GM21381 (cell line): Measurements from ENCODE around the gene GORASP1.
A peak's percentile ranks its signal among the peaks of the same experiment; 100 is the strongest.

Experiments used
- ATAC-seq: cut with Tn5 transposase; IDR thresholded peaks from one replicate; pipeline ENCODE4 v1.9.1; 2021; ENCODE audit warnings: mild to moderate bottlenecking, moderate library complexity; ENCODE audit not compliant: unreplicated experiment

The GORASP1 gene

DNA sequence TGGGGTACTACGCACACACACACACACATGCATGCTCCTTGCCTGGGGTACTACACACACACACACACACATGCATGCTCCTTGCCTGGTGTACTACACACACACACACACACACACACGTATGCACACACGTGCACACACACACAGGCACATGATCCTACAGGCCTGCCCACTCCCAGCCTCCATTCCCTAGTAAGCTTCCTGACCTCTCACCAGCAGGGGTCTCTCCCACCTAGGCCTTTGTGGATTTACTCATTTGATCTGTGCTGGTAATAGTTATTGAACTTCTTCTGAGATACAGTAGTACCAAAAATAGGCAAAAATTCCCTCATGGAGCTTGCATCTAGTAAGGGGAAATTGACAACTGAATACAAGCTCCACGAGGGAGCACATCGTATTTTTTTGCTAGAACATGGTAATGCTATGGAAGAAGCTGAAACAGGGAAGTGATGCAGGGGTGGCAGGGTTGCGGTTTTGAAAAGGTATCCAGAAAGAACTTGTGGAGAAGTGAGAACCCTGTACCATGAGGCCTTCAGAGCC is 19.2 kb upstream of the GORASP1 start:
- no peak for ATAC-seq

DNA sequence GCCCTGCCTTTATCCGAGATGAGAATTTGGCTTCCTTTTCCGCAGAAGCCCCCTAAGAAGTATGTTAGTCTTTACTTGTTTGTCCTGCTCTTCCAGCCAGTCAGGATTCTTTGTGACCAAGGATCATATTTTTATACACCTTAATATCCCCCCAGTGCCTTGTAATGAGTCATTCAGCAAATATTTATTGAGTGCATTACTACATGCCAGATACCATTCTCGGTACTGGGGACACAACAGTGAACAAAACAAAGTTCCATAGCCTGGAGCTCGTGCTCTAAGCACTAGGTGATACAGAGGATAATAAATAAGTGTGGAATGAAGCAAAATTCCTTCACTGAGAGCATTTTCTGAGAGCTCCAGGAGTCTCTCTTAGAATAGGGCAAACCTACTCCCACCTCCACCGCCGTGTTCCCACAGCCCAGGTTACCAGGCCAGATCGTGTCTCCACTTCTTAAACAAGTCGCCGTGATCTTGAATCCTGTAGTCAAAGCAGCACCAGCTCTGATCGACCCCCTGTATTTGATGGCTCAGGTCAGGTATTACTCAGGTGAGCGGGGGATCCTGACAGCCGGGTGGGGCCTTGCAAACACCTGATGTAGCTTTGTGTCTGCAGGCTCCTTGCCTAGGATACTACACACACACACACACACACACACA is 18.5 kb upstream of the GORASP1 start:
- no peak for ATAC-seq

DNA sequence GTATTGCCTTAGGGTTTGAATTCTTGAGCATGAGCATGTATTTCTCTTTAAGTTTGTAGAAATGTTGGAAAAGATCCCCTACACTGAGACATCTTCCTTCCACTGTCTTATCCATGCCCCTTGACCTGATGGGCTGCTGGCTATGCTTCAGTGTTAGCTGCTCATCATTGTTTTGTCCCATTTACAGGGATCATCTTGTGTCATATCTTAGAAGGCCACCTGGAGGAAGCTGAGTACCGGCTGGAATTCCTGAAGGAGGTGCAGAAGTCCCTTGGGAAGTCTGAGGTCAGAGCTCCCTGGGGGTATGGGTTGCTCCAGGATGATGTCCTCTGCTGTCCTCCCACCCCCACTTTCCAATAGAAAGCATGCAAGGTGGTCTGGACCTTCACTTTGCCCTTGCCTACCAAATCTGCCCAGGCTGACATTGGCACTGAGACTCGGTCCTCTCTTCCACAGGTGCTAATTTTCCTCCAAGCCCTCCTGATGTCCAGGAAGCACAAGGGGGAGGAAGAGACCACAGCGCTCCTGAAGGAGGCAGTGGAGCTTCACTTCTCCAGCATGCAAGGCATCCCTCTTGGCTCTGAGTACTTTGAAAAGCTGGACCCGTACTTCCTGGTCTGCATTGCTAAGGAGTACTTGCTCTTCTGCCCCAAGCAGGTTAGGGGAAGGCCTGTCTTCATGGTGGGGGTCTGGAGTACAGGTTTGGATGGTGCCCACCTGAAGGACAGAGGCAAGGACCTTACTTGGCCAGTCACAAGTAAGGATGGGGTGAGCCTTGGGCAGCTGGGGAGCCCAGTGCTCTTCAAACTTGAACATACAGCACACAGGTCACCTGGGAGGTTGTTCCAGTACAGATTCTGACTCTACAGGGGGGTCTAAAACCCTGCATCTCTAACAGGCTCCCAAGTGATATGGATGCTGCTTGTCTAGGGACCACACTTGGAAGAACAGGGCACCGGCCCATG is 17.7 kb upstream of the GORASP1 start:
- no peak for ATAC-seq

DNA sequence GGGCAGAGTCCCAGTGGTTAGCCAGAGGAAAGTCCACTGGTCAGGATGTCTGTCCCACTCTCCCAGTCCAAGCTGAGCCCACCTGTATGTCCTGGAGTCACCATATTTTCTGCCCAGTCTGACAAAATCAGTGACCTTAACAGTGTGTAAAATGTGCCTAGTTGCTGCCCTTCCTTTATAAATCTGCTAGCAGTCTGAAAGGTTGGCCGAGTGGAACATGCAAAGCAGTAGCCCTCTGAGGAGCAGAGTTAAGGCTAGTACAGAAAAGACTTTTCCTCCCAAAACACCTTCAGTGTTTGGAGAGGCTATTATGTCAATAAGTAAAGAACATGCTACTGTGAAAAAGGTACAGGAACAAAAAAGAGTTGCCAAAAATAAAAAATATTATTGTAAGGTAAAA is 15.4 kb upstream of the GORASP1 start:
- ATAC-seq: peak; percentile 51

DNA sequence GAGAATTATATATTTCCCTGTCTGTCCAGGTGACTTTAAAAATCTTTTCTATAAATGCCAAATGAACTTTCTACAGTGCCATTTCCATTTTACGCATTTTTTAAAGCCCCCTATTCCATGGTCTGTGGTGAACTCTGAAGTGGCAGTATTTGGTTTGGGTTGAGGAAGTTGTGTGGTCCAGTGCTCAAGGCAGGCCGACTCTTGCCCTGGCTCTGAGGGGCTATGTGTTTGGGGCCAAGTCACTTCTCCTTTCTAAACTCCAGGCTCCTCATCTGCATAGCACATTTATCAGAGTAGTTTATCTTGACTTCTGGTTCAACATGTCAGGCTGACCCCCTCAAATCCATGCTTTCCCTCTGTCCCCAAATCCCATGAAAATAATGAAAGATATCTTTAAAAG is 14.2 kb upstream of the GORASP1 start:
- ATAC-seq: no peak

DNA sequence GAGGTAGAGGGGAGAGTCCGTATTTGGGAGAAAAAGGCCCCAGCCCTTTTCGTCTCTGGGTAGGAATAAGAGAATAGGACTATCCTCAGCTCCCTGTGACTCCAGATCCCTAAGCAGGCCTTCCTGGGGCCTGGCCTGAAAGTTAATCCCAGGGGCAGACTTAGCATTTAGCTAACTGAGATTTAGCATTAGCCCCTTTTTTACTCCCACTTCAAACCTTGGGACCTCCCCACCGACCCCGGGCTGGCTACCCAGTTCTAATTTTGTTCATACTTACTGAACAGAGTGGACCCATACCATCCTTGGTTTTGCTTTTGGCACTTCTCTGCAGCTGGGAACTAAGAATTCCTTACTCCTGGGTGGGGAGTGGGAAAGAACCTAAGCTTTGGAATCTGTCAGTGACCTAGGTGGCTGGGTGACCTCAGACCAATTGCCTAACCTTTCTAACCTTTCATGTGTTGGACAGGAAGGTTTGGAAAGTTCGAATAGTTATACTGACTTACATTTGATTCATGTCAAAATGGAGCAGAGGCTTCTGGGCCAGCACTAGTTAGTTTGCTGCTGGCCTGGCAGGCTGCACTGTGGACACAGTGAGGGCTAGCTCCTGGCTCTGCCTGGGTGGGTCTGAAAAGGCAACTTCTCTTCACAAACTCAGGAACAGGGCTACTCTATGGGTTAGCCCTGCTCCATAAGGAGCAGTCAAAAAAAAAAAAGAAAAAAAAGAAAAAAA is 11.7 kb upstream of the GORASP1 start:
- no peak for ATAC-seq

DNA sequence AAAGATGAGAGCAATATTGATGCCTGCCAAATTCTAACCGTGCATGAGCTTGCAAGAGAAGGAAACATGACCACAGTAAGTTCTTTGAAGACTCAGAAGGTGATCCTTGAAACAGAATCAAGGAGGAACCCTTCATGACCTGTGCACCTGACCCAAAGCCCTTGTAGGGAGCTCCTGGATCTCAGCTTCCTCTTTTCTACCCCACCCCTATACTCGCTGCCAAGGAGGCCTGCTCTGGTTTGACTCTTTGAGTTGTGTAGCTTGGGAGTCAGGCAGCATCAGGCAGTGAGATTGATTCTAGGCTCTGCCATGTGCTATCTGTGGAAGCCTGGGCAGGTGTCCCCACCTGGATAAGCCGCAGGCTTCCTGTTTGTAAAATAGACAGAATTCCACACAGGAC is 10.7 kb upstream of the GORASP1 start:
- ATAC-seq: no peak

DNA sequence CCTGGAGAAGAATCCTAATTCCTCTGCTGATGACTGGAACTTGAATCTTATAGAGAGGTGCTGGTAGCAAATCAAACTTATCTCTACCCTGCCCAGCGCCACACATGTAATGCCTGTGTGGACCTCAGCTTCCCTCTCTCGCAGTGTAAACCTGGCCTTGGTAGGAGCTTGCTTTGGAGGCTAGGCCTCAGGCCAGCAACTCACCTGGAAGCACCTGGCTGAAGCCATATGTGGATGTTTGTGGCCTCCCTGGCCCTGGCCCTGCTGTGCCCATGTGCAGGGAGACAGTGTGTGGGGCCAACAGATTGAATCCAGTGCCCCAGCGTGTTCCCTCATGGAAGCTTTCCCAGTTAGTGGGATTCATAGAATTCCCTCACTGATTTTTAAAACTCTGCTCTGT is 8.4 kb upstream of the GORASP1 start:
- no peak for ATAC-seq

DNA sequence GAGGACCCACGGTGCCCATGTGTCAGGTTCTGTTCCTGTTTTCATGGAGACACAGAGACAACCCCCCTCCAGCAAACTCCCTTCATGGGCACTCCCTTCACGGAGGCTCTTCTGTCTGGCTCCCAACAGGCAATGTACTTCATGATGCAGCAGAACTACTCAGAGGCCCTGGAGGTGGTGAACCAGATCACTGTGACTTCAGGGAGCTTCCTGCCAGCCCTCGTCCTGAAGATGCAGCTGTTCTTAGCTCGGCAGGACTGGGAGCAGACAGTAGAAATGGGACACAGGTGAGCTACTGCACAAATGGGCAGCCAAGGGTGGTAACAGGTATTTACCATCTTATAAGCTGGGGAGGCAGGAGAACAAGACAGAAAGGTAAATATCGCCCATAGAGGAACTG is 7.0 kb upstream of the GORASP1 start:
- no peak for ATAC-seq

DNA sequence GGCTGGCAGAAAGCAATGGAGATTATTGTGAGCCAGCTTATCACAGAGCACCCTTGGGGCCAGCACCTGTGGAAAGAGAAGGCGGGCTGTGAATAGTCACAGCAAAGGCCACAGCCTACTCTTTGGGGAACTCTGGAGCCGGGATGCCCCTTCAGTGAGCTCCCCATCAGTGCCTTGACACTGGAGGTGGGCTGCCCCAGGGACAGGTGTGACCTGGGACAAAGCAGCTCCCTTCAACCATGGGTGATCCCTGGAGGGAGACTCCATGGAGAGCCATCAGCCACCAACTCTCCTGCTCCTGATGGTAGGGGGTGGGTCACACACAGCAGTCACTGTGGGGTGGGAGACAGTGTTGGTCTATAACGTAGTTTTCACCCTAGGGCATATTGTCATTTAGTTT is 5.9 kb upstream of the GORASP1 start:
- ATAC-seq: no peak

DNA sequence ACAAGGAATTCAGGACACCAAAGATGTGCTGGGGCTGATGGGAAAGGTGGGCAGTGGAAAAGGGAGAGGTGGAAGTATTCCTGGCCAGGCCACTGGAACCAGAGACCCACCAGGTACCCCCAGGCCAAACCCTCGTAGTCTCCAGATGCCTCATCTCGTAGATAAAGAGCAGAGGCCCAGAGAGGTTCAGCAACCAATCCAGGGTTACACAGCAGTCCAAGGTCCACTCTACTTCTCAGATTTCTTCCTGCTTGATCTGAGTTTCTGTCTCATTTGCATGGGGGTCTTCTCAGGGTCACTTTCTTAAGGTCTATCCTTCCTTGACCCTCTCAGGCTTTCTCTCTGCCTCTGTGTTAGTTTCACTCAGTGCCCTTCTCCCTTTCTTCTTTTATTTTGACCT is 5.1 kb upstream of the GORASP1 start:
- ATAC-seq: no peak

DNA sequence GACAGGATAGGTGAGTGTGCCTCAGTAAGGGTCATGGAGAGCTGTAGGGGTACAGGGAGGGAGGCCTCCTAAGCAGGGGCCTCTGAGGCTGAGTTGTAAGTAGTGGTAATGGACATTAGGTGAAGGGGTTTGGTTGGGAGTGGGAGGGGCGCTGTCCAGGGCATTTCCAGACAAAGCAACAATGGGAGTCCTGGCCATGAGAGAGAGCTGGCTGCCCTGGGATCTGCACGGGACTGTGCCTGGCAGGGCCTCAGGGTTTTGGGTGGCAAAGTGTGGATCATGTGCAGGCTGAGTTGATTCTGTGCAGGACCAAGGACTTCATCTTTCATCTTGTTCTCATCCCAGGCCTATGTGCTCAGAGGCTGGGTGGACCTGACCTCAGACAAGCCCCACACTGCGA is 4.7 kb upstream of the GORASP1 start:
- ATAC-seq: no peak

DNA sequence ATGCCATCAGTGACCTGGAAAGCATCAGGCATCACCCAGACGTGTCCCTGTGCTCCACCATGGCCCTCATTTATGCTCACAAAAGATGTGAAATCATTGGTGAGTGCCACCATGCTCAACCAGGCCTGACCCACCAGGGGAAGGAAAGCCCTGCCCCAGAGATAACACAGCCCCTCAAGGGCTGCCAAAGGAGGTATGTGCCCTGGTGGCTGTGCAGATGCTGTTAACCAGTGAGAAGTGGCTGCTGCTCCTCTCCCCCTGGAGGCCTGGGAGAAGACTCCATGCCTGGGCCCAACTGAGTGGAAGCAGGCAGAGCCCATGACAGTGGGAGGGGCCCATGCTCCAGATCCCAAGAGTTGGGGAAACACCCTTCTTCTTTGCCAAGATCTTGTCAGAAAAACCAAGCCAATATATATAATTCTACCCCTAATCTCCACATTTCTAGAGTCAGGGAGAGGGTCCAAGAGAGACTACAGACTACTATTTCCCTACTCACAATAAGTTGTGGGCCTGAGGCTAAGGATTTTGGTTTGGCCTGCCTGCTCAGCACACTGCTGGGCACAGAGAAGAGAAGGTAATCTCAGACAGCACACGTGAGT is 2.7 kb upstream of the GORASP1 start:
- ATAC-seq: no peak

DNA sequence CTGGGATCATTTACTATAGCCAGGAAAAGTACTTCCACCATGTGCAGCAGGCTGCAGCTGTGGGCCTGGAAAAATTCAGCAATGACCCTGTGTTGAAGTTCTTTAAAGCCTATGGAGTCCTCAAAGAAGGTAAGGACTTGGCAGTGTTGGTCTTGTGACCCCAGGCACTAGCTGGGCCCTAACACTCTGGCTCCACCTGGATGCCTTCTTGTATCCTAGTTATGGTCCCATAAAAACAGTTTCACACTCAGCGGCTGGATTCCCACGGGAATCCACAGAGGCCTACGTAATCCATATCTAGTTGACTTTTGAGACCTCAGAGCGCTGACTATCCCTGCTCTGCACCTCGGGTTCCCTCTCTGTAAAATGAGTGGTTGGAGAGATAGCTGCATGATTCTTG is 1.7 kb upstream of the GORASP1 start:
- ATAC-seq: no peak

DNA sequence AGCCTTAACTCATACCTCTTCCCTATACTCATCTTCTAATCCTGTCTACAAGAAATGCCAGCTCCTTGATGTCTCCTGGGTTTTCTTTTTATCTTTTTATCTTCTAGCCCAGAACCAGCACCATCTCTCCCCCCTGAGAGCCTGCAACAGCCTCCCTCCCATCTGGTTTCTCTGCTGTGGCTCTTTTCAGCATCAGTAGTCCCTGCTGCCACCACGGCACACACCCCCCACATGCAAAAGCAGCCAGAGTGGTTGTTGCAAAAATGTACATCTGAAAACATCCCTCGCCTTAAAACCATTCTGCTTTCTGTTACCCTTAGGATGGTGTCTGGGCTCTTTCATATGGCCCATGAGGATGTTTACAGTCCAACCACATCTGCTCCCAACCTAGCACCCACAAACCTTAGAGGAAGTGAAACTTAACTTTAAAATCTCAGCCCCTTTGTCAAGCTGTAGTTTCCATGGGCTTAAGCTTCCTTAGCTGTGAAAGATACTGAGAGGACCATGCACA is 828 bp upstream of the GORASP1 start:
- peak; percentile 79 for ATAC-seq

DNA sequence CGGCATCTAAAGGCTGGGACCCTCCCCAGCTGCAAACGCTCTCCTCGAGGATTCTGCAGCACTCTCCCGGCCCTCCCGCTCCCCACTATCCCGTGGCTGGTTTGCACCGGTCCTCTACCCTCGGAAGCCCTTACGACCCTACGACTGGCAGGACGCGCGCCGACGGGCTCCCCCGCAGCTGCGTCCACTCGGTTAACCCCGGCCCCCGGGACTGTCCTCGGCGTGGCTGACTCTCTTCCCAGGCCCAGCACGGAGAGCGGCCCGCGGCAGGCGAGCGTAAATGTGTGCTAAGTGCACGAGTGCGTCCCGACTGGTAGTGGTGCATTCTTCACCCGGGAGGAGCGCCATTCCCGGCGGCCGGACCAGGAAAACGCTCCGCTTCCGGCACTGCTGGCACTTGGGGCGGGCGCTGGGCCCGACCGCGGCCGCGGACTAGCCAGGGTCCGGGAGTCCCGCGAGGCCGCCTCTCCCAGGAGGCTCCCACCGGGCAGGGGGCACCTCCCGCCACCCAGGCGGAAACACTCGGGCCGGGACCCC is 508 bp downstream of the GORASP1 start:
- peak; percentile 2 for ATAC-seq

DNA sequence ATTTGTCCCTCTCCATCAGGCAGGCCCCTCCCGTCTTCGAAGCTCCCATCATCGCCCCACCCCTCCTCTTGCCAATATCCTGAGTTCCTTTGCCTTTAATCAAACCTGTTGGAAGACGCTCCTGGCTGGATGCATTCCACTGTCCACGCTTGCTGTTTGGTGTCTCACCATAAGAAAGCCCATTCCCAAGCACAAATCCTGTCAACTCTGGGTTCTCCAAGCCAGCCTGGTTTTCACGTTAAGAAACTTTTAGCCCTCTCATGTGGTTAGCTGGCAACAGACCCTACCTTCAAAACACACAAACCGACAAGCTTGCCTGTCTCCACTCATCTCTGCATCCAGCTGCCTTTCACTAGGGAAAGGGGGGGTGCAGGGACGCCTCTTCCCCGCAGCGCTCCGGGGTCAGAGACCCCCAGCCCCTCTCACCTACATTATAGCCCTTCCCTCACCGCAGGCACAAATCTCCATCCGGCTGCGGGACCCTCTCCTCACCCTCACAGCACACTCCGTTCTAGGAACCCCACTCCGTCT is 1.1 kb downstream of the GORASP1 start:
- no peak for ATAC-seq

DNA sequence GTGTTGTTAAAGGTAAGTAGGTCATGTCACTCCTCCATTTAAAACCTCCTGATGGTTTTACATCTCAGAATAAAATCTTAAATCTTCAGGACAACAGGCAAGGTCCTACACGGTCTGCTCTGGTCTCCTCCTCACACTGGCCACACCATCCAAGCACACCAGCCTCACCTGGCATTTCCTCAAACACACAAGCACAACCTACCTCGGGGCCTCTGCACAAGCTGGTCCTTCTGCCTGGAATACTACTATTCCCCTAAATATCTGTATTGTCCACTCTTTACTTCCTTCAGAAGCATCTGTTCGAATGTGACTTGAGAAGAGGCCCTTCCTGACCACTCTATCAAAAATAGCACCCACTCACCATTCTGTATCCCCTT is 1.8 kb downstream of the GORASP1 start:
- ATAC-seq: no peak

DNA sequence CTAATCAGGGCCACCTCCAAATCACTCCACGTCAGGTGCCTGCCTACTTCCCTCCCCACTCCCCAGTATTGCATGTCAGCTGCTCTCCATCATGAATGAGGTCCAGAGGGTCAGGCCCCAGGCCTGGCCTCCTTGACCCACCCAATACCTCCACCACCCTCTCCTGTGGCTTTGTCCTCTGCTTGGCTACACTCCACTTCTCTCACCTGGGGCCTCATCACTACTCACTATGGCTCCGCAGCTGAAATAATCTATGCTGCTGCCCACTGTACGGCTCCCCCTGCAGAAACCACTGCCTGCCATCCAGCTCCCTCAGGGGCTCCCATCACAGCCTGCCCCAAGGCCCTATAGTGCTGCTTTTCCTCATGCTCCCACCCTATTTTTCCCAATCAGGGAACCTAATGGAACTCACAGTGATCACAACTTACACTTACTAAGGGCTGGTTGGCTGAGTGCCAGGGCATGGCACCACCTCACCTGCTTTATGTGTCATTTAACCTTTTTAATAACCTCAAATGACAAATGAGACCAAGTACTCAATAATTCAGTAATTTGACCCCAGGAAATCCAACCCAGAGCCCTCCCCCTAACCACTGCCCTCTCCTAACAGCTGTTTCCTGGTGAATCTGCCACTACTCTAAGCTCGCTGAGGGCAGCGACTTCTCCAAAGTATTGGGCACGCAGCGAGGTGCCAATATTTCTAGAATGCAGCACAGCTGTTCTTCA is 2.3 kb downstream of the GORASP1 start:
- no peak for ATAC-seq
